PC-3 (cell line): ENCODE results near the gene C9orf40. TPM values are rescaled to one million over a fixed set of nuclear protein-coding genes. Genes with fewer than 3 reads are reported as not detected.

Experiments
- ATAC-seq: fragments of 200-7000 bp; cut with Tn5 transposase; 2 replicates; pipeline ENCODE4 v1.9.1; 2020; ENCODE audit warnings: mild to moderate bottlenecking, moderate library complexity
- BruUV-seq: library from RNA; stranded (reverse); fragments of 400-500 nt; replicated peaks from 2 replicates; lab custom pipeline; 2021; lab: Mats Ljungman, UMichigan
- CTCF ChIA-PET: fragments of 300-600 bp; sonication (Branson Sonifier 250); formaldehyde crosslinking; loops from one replicate; lab custom pipeline; 2022; ENCODE audit warnings: antibody characterized with exemption; lab: Charles Lee
- POLR2A ChIA-PET: fragments of 300-600 bp; sonication (Branson Sonifier 250); formaldehyde crosslinking; loops from one replicate; lab custom pipeline; 2022; ENCODE audit warnings: antibody characterized with exemption; ENCODE audit not compliant: unreplicated experiment; lab: Charles Lee
- DNase-seq: peaks from one replicate; pipeline ENCODE4 v3.0.0-alpha.2; 2015
- H2AFZ ChIP-seq: fragments of 300-600 bp; sonication (generic); 2 replicates; pipeline ENCODE4 v1.6.0; 2016; ENCODE audit warnings: antibody characterized with exemption, low read length
- H3F3A ChIP-seq: fragments of 300-600 bp; sonication (generic); one replicate; pipeline ENCODE4 v1.6.0; 2017; ENCODE audit warnings: antibody characterized with exemption, low read length, control low read depth, mild to moderate bottlenecking; ENCODE audit not compliant: unreplicated experiment
- H3K27ac ChIP-seq: fragments of 300-600 bp; sonication (generic); 2 replicates; pipeline ENCODE4 v1.5.1; 2016; ENCODE audit warnings: mild to moderate bottlenecking, low read length
- H3K27me3 ChIP-seq: fragments of 300-600 bp; sonication (generic); 2 replicates; pipeline ENCODE4 v1.6.1; 2016; ENCODE audit warnings: low read length, mixed read lengths
- H3K36me3 ChIP-seq: fragments of 300-600 bp; sonication (generic); 2 replicates; pipeline ENCODE4 v1.6.1; 2016; ENCODE audit warnings: low read depth, mixed run types, low read length, mixed read lengths
- H3K4me1 ChIP-seq: fragments of 300-600 bp; sonication (generic); 2 replicates; pipeline ENCODE4 v1.5.1; 2016; ENCODE audit warnings: low read length; ENCODE audit not compliant: insufficient read depth
- H3K4me2 ChIP-seq: fragments of 300-600 bp; sonication (generic); 2 replicates; pipeline ENCODE4 v1.6.0; 2016; ENCODE audit warnings: low read length
- H3K4me3 ChIP-seq: fragments of 300-600 bp; sonication (generic); 2 replicates; pipeline ENCODE4 v1.5.1; 2016; ENCODE audit warnings: mild to moderate bottlenecking, low read length, mixed read lengths
- H3K79me2 ChIP-seq: fragments of 300-600 bp; sonication (generic); 2 replicates; pipeline ENCODE4 v1.6.1; 2017; ENCODE audit warnings: low read length, mixed read lengths
- H3K9ac ChIP-seq: fragments of 300-600 bp; sonication (generic); 2 replicates; pipeline ENCODE4 v1.6.0; 2016; ENCODE audit warnings: mild to moderate bottlenecking, low read length
- H3K9me2 ChIP-seq: fragments of 300-600 bp; sonication (generic); replicated peaks from 2 replicates; pipeline ENCODE4 v1.6.1; 2016; ENCODE audit warnings: mixed run types, low read length, mixed read lengths
- H3K9me3 ChIP-seq: fragments of 300-600 bp; sonication (generic); 2 replicates; pipeline ENCODE4 v1.6.1; 2016; ENCODE audit warnings: low read length, mixed read lengths
- H4K20me1 ChIP-seq: fragments of 300-600 bp; sonication (generic); 2 replicates; pipeline ENCODE4 v1.6.1; 2016; ENCODE audit warnings: low read length, mixed read lengths
- CTCF ChIP-seq: fragments of 300-600 bp; sonication (generic); conservative IDR thresholded peaks from 2 replicates; pipeline ENCODE4 v1.5.1; 2017; ENCODE audit warnings: antibody characterized with exemption, low read depth, mild to moderate bottlenecking, low read length
- EZH2 ChIP-seq: fragments of 300-600 bp; sonication (generic); IDR thresholded peaks from one replicate; pipeline ENCODE4 v1.6.1; 2017; ENCODE audit warnings: antibody characterized with exemption, mild to moderate bottlenecking, low read length; ENCODE audit not compliant: unreplicated experiment
- EZH2phosphoT487 ChIP-seq: fragments of 300-600 bp; sonication (generic); IDR thresholded peaks from 2 replicates; pipeline ENCODE4 v1.6.1; 2018; ENCODE audit warnings: mild to moderate bottlenecking, antibody characterized with exemption, low read length, borderline replicate concordance
- intact Hi-C: fragments of 100-400 bp; cut with micrococcal nuclease; formaldehyde crosslinking; loops from 2 replicates; pipeline ENCODE4 v1.9.0; 2023
- total RNA-seq: library from RNA; depleted of rRNA; stranded (reverse); fragments of >200 nt; gene quantifications from 2 replicates; pipeline ENCODE4 v1.2.3, GENCODE V29; 2014

The C9orf40 gene
- total RNA-seq, 1 experiment from 2014 or later, result 4.7 TPM

DNA sequence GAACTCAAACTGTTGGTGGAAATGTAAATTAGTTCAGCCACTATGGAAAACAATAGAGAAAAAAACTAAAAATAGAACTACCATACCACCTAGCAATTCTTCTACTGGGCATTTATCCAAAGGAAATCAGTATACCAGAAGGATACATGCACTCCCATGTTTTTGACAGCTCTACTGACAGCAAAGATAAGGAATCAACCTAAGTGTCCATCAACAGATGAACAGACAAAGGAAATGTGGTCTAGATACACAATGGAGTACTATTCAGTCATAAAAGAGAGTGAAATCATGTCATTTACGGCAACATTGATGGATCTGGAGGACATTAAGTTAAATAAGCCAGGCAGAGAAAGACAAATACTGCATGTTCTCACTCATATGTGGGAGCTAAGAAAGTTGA lies 21.8 kb upstream of the C9orf40 start:
- H3F3A ChIP-seq, result no peaks in the 10 kb centered on the region
- no peaks in the 10 kb centered on the region; the same call in 1 of the 2 replicates for H3K36me3 ChIP-seq
- H3K9me3 ChIP-seq, result no peaks in the 10 kb centered on the region
- H4K20me1 ChIP-seq, result no peaks in the 10 kb centered on the region
- no peak overlapping the region for H2AFZ ChIP-seq
- no peak overlapping the region for H3K4me2 ChIP-seq
- H3K9ac ChIP-seq, result no peak overlapping the region
- no peaks in the 10 kb centered on the region for H3K9me2 ChIP-seq
- CTCF ChIA-PET, result no interaction called here
- no peaks in the 10 kb centered on the region for H3K79me2 ChIP-seq
- H3K4me3 ChIP-seq, result no peak overlapping the region
- intact Hi-C loops, result no loop called here
- TF ChIP-seq CTCF (no peak), EZH2phosphoT487 (no peak), EZH2 (no peak)
- H3K27me3 ChIP-seq, result no peaks in the 10 kb centered on the region
- no TSS peak for BruUV-seq
- H3K4me1 ChIP-seq, result no peaks in the 10 kb centered on the region
- no peak for ATAC-seq
- POLR2A ChIA-PET, result no interaction called here
- H3K27ac ChIP-seq, result no peak overlapping the region
- DNase-seq, result no peak

GRCh38 chr9:74973714-74974113 lies 21.0 kb upstream of the C9orf40 start:
- no peak overlapping the region for H2AFZ ChIP-seq
- POLR2A ChIA-PET, result no interaction called here
- H3F3A ChIP-seq, result no peaks in the 10 kb centered on the region
- H3K9me2 ChIP-seq, result no peaks in the 10 kb centered on the region
- no peaks in the 10 kb centered on the region for H3K4me1 ChIP-seq
- no peaks in the 10 kb centered on the region for H3K9me3 ChIP-seq
- no peaks in the 10 kb centered on the region for H3K27me3 ChIP-seq
- H3K27ac ChIP-seq, result no peak overlapping the region
- TF ChIP-seq EZH2, result no peak
- no peak overlapping the region for H3K4me2 ChIP-seq
- CTCF ChIA-PET, result no interaction called here
- DNase-seq (no peak), ATAC-seq (no peak)
- H3K36me3 ChIP-seq, result no peaks in the 10 kb centered on the region; the same call in 1 of the 2 replicates
- no peaks in the 10 kb centered on the region for H4K20me1 ChIP-seq
- no peak overlapping the region for H3K9ac ChIP-seq
- BruUV-seq, result no TSS peak
- no peaks in the 10 kb centered on the region for H3K79me2 ChIP-seq
- no peak overlapping the region for H3K4me3 ChIP-seq
- intact Hi-C loops, result no loop called here

GRCh38 chr9:74963056-74963455 lies 10.3 kb upstream of the C9orf40 start:
- CTCF ChIA-PET, result no interaction called here

More at GRCh38 chr9:74963056-74963455, 10.3 kb upstream of the C9orf40 start:
- intact Hi-C loops, result no loop called here
- no peak overlapping the region for H3K27ac ChIP-seq
- no peaks in the 10 kb centered on the region for H3K9me3 ChIP-seq
- BruUV-seq, result no TSS peak
- no peaks in the 10 kb centered on the region for H4K20me1 ChIP-seq
- no peak overlapping the region for H3K4me2 ChIP-seq
- TF ChIP-seq EZH2 (no peak), EZH2phosphoT487 (no peak), CTCF (no peak)
- H2AFZ ChIP-seq, result no peak overlapping the region
- ATAC-seq (no peak), DNase-seq (no peak)
- no peak overlapping the region for H3K9ac ChIP-seq
- no peaks in the 10 kb centered on the region for H3K36me3 ChIP-seq
- H3K4me1 ChIP-seq, result no peaks in the 10 kb centered on the region
- no peaks in the 10 kb centered on the region for H3K79me2 ChIP-seq
- H3F3A ChIP-seq, result no peaks in the 10 kb centered on the region
- no peaks in the 10 kb centered on the region for H3K27me3 ChIP-seq
- no peaks in the 10 kb centered on the region for H3K9me2 ChIP-seq
- no peak overlapping the region for H3K4me3 ChIP-seq
- POLR2A ChIA-PET, result no interaction called here
